Measurements from ENCODE around the gene RNASE2.
A peak's percentile ranks its signal among the peaks of the same experiment; 100 is the strongest.

Gene RNASE2

DNA sequence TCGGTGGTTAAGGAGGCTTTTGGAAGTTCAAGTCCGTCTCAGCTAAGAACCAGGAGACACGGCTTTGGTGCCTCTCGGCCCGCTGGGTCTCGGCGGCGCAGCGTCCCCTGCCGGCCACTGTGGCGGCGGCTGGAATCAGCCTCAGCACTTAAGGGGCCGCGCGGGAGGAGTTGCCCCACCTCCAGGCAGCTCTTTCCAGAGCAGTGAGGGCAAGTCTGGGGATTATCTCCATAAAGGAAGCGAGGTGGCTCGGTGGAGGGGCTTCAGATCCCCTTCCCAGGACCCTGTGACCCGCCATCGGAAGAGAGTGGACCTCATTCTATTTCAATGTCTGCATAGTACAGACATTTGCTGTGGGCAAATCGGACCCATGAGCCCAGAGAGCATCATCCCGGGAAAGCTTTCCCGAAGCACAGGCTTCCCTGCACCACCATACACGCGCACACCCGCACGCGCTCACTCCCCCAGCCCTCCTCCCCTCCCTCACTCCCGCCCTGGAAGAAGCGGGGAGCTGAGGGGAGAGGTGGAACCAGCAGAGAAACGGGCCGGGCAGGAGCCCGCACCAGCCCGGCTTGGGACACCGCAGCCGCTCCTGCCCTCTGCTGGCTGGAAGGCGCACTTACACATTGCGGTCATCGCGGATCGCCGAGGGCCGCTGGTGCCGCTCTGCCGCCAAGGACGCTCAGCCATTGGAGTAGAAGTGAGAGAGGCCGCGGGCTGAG, 15.9 kb downstream of the RNASE2 start:
- no peaks in the 10 kb centered on the region for H3K36me3 ChIP-seq
- no peaks in the 10 kb centered on the region for H3K4me1 ChIP-seq
- peak; percentile 97 for TF ChIP-seq CTCF (IDR thresholded peaks at IDR 0.05; ENCODE audit: low read depth, low read length)
- H3K4me3 ChIP-seq (ENCODE audit: low read depth, low read length) = peak overlapping the region; percentile 91
- no peaks in the 10 kb centered on the region for H3K9me3 ChIP-seq
- H3K27me3 ChIP-seq = peaks cover 20% of the 10 kb centered on the region
- peak; percentile 86 for DNase-seq

- Histone ChIP-seq H3K4me1 (no peaks in the 10 kb centered on the region), H3K4me3 (ENCODE audit: low read depth, low read length) (peak overlapping the region; percentile 91), H3K27me3 (peaks cover 18% of the 10 kb centered on the region), H3K36me3 (no peaks in the 10 kb centered on the region), H3K9me3 (no peaks in the 10 kb centered on the region)
- TF ChIP-seq CTCF (IDR thresholded peaks at IDR 0.05; ENCODE audit: low read depth, low read length) = no peak
- DNase-seq = no peak
These were observed 16.4 kb downstream of the RNASE2 start for GRCh38 chr14:20971705-20972021.

- no peak overlapping the region for H3K4me3 ChIP-seq (ENCODE audit: low read depth, low read length)
- H3K9me3 ChIP-seq = no peaks in the 10 kb centered on the region
- peaks cover 4% of the 10 kb centered on the region; the same call in 1 of the 2 replicates for H3K27me3 ChIP-seq
- H3K36me3 ChIP-seq = no peaks in the 10 kb centered on the region
- no peak for DNase-seq
- H3K4me1 ChIP-seq = no peaks in the 10 kb centered on the region
- TF ChIP-seq CTCF (IDR thresholded peaks at IDR 0.05; ENCODE audit: low read depth, low read length) = no peak
These were observed 18.2 kb downstream of the RNASE2 start for GRCh38 chr14:20973501-20973900.

- TF ChIP-seq CTCF (IDR thresholded peaks at IDR 0.05; ENCODE audit: low read depth, low read length) = no peak
- Histone ChIP-seq H3K9me3 (no peaks in the 10 kb centered on the region), H3K36me3 (no peaks in the 10 kb centered on the region), H3K4me3 (ENCODE audit: low read depth, low read length) (no peak overlapping the region), H3K4me1 (no peaks in the 10 kb centered on the region), H3K27me3 (peaks cover 4% of the 10 kb centered on the region; the same call in 1 of the 2 replicates)
- DNase-seq = no peak
These were observed 21.0 kb downstream of the RNASE2 start for GRCh38 chr14:20976291-20976690.

DNA sequence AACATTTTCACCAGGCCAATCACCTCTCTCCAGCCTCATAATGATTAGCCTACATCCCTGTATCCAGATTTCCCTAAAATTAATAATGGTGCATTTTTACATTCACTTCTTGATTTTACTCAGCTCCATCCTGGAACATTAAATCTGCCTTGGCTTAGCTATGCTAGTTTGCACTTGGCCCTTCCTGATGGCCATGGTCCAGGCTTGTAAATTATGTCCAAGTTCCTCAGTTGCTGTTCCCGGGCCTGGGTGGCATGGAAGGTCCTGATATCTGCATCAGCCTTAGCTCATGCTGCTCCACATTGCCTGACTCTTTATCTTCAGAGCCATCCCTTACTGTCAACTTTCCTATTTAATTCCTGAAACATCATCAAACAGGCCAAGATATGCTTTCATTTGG, 23.4 kb downstream of the RNASE2 start:
- no peaks in the 10 kb centered on the region for H3K36me3 ChIP-seq
- TF ChIP-seq CTCF (IDR thresholded peaks at IDR 0.05; ENCODE audit: low read depth, low read length) = no peak
- H3K4me3 ChIP-seq (ENCODE audit: low read depth, low read length) = no peak overlapping the region

GRCh38 chr14:20980906-20981305, 25.6 kb downstream of the RNASE2 start:
- no peak for DNase-seq
- Histone ChIP-seq H3K27me3 (peaks cover 6% of the 10 kb centered on the region), H3K9me3 (no peaks in the 10 kb centered on the region), H3K4me1 (no peaks in the 10 kb centered on the region), H3K4me3 (ENCODE audit: low read depth, low read length) (no peak overlapping the region), H3K36me3 (no peaks in the 10 kb centered on the region)
- no peak for TF ChIP-seq CTCF (IDR thresholded peaks at IDR 0.05; ENCODE audit: low read depth, low read length)

More for the DNA sequence above, 23.4 kb downstream of the RNASE2 start:
- H3K27me3 ChIP-seq = peaks cover 10% of the 10 kb centered on the region
- no peaks in the 10 kb centered on the region for H3K9me3 ChIP-seq
- no peaks in the 10 kb centered on the region for H3K4me1 ChIP-seq
- no peak for DNase-seq
